Measurements from ENCODE around the gene LONRF3. TPM values are rescaled to one million over a fixed set of nuclear protein-coding genes. Genes with fewer than 3 reads are reported as not detected.

The LONRF3 gene
- total RNA-seq, 3 donors from 2014 or later, result 13.6 to 16.0 (median 15.1) TPM

DNA sequence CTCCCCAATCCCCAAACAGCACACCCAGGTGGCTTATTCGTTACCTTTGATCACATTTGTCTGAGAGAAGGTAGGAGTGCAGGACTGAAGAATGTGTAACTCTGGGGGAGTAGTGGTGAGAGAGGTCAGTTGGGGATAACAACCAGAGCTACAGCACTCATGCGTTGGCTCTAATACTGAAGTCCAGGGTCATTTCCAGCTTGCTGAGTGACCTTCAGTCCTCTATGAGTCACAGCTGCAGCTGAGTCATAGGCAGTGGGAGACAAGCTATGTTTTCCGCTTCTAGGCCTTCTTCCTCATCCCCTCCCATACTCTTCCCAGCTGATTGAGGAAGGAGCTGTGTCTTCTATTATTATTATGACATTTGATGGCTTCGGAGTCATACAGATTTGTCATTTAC, 66.8 kb downstream of the LONRF3 start:
- intact Hi-C loops (cut with DNase I; ENCODE audit: low total_unique reads), result no loop called here
- DNase-seq (ENCODE audit: low spot score in 2 of 2), result peak in 1 of 2 donors; percentile 19
- no peak overlapping the region for H3K4me3 ChIP-seq
- H3K4me1 ChIP-seq, result no peaks in the 10 kb centered on the region
- H3K9me3 ChIP-seq, result no peaks in the 10 kb centered on the region
- no peaks in the 10 kb centered on the region for H3K36me3 ChIP-seq
- peak overlapping the region; percentile 69 to 89 for H3K27ac ChIP-seq
- TF ChIP-seq POLR2A (IDR thresholded peaks at IDR 0.05), result no peak
- TF ChIP-seq, protein P1, sequence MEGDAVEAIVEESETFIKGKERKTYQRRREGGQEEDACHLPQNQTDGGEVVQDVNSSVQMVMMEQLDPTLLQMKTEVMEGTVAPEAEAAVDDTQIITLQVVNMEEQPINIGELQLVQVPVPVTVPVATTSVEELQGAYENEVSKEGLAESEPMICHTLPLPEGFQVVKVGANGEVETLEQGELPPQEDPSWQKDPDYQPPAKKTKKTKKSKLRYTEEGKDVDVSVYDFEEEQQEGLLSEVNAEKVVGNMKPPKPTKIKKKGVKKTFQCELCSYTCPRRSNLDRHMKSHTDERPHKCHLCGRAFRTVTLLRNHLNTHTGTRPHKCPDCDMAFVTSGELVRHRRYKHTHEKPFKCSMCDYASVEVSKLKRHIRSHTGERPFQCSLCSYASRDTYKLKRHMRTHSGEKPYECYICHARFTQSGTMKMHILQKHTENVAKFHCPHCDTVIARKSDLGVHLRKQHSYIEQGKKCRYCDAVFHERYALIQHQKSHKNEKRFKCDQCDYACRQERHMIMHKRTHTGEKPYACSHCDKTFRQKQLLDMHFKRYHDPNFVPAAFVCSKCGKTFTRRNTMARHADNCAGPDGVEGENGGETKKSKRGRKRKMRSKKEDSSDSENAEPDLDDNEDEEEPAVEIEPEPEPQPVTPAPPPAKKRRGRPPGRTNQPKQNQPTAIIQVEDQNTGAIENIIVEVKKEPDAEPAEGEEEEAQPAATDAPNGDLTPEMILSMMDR (IDR thresholded peaks at IDR 0.05), result no peak
- TF ChIP-seq POLR2AphosphoS5 (IDR thresholded peaks at IDR 0.05), result no peak
- H3K27me3 ChIP-seq, result peaks cover 0 to 2% of the 10 kb centered on the region in 2 donors

DNA sequence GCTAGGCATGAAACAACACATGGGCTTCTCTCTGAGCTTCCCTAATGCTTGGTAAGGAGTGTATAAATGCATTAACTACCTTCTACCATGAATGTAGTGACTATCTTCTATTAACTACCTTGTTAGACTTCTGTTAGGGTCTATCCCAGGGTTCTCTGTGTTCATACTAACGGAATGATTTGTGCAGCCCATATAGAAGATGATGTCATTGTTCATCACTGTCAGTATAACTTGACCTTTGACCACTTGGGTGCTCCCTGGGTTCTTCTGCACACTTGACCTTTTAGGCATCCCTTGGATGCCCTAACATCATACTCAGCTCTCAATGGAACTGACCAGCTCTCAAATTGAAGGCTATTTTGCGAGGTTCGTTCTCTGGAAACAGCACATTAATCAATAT, 67.6 kb downstream of the LONRF3 start:
- Histone ChIP-seq H3K9me3 (no peaks in the 10 kb centered on the region), H3K4me3 (no peak overlapping the region), H3K27me3 (peaks cover 0 to 2% of the 10 kb centered on the region in 2 donors), H3K36me3 (no peaks in the 10 kb centered on the region), H3K27ac (peak overlapping the region; percentile 69 to 89), H3K4me1 (no peaks in the 10 kb centered on the region)
- no peak for DNase-seq (ENCODE audit: low spot score in 2 of 2)
- intact Hi-C loops (cut with DNase I; ENCODE audit: low total_unique reads), result no loop called here
- TF ChIP-seq, protein P1 (IDR thresholded peaks at IDR 0.05), result no peak
- no peak for TF ChIP-seq POLR2A (IDR thresholded peaks at IDR 0.05)
- no peak for TF ChIP-seq POLR2AphosphoS5 (IDR thresholded peaks at IDR 0.05)

DNA sequence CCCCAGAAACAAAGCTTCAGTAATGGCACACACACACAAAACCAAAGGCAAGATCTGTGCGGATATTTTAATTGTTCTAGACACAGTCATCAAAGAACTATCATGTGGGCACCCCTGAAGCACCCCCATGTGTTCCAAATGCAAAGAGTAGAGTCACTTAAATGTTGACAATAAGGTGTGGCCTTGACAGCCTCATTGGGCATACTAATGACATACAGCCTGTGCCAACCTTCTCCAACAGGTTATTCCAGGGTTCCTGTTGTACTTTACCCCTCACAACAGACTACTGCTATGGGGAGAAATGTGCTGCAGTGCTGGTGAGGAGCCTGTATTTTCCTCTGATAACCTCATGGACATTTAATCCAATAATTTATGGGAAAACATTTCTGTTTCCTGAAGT, 68.6 kb downstream of the LONRF3 start:
- H3K27me3 ChIP-seq, result peaks cover 0 to 2% of the 10 kb centered on the region in 2 donors
- TF ChIP-seq, protein P1 (IDR thresholded peaks at IDR 0.05), result no peak
- no peak for TF ChIP-seq POLR2A (IDR thresholded peaks at IDR 0.05)
- TF ChIP-seq POLR2AphosphoS5 (IDR thresholded peaks at IDR 0.05), result no peak
- H3K36me3 ChIP-seq, result no peaks in the 10 kb centered on the region
- no peak overlapping the region for H3K4me3 ChIP-seq
- H3K9me3 ChIP-seq, result no peaks in the 10 kb centered on the region
- no peak for DNase-seq (ENCODE audit: low spot score in 2 of 2)
- intact Hi-C loops (cut with DNase I; ENCODE audit: low total_unique reads), result no loop called here
- H3K4me1 ChIP-seq, result no peaks in the 10 kb centered on the region
- no peak overlapping the region for H3K27ac ChIP-seq

DNA sequence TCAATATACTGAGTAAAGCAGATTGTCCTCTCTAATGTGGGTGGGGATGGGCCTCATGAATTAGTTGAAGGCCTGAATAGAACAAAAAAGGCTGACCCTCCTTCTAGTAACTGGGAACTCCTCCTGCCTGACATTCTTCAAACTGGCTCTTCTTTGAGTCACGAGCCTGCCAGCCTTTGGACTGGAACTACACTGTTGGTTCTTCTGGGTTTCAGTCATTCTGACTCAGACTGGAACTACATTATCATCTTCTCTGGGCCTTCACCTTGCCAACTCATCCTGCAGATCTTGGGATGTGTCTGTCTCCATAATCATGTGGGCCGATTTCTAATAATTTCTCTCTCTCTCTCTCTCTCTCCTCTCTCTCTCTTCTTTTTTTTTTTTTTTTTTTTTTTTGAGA, 71.5 kb downstream of the LONRF3 start:
- no peaks in the 10 kb centered on the region for H3K36me3 ChIP-seq
- H3K9me3 ChIP-seq, result no peaks in the 10 kb centered on the region
- H3K4me3 ChIP-seq, result no peak overlapping the region
- DNase-seq (ENCODE audit: low spot score in 2 of 2), result no peak
- TF ChIP-seq, protein P1 (IDR thresholded peaks at IDR 0.05), result no peak
- no peak for TF ChIP-seq POLR2AphosphoS5 (IDR thresholded peaks at IDR 0.05)
- no peak for TF ChIP-seq POLR2A (IDR thresholded peaks at IDR 0.05)
- H3K4me1 ChIP-seq, result no peaks in the 10 kb centered on the region
- no peak overlapping the region for H3K27ac ChIP-seq
- H3K27me3 ChIP-seq, result peaks cover 0 to 2% of the 10 kb centered on the region in 2 donors
- intact Hi-C loops (cut with DNase I; ENCODE audit: low total_unique reads), result no loop called here

DNA sequence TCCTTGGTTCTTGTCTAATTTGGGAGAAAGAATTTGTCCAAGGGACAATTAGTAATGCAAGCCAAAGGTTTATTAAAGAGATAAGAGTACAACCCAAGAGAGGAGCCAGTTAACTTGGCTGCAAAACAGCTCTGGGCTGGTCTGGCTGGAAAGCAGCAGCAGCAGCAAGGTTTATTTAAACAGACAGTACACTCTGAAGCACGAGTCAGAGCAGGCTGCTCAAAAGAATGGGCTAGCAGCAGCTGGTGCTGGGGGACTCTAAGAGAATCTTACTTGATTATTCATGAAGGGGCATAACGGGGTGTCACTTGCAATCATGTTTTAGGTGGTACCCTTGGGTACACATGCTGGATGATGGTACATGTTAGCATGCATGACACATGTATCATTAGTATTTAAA, 81.3 kb downstream of the LONRF3 start:
- H3K36me3 ChIP-seq, result no peaks in the 10 kb centered on the region
- DNase-seq (ENCODE audit: low spot score in 2 of 2), result no peak
- TF ChIP-seq, protein P1 (IDR thresholded peaks at IDR 0.05), result no peak
- TF ChIP-seq POLR2A (IDR thresholded peaks at IDR 0.05), result no peak
- no peak for TF ChIP-seq POLR2AphosphoS5 (IDR thresholded peaks at IDR 0.05)
- intact Hi-C loops (cut with DNase I; ENCODE audit: low total_unique reads), result no loop called here
- H3K27me3 ChIP-seq, result peaks cover 0 to 23% of the 10 kb centered on the region in 2 donors
- H3K27ac ChIP-seq, result no peak overlapping the region
- H3K9me3 ChIP-seq, result no peaks in the 10 kb centered on the region
- no peaks in the 10 kb centered on the region for H3K4me1 ChIP-seq
- no peak overlapping the region for H3K4me3 ChIP-seq
